H1 (cell line): ENCODE measurements around the gene ACHE. TPM values are rescaled to one million over a fixed set of nuclear protein-coding genes. Genes with fewer than 3 reads are reported as not detected.

Experiments used
- CTCF ChIA-PET: fragments of 300-600 bp; sonication (Branson Sonifier 250); formaldehyde crosslinking; loops from one replicate; lab custom pipeline; 2021; ENCODE audit not compliant: partially characterized antibody; lab: Charles Lee
- POLR2A ChIA-PET: fragments of 300-600 bp; sonication (Branson Sonifier 250); formaldehyde crosslinking; loops from one replicate; lab custom pipeline; 2021; ENCODE audit warnings: inconsistent platforms; ENCODE audit not compliant: partially characterized antibody; lab: Charles Lee
- DNase-seq, 2 experiments: peaks; one replicate each; pipeline versions ENCODE4 v3.0.0 to v3.0.0-alpha.2; 2010 to 2022; ENCODE audit warnings: low spot score in 2 of 2, low read depth in 1 of 2, mixed read lengths in 1 of 2
- FAIRE-seq: peaks from 2 replicates; lab custom pipeline; 2011; peaks lifted over from hg19 to GRCh38; lab: Jason Lieb, UNC
- H2AFZ ChIP-seq: 2 replicates; pipeline ENCODE4 v1.8.1; 2012; ENCODE audit warnings: low read length, inconsistent platforms
- H2AK5ac ChIP-seq: 2 replicates; pipeline ENCODE4 v1.6.1; 2013; ENCODE audit warnings: low read depth, low read length
- H2BK120ac ChIP-seq: replicated peaks from 2 replicates; pipeline ENCODE3; 2013; ENCODE audit warnings: low read depth, low read length, inconsistent platforms
- H2BK12ac ChIP-seq: 2 replicates; pipeline ENCODE4 v1.6.1; 2013; ENCODE audit warnings: low read depth, low read length
- H2BK15ac ChIP-seq: 2 replicates; pipeline ENCODE4 v1.6.1; 2013; ENCODE audit warnings: low read length
- H2BK20ac ChIP-seq: 2 replicates; pipeline ENCODE4 v1.6.1; 2013; ENCODE audit warnings: low read length
- H2BK5ac ChIP-seq: 2 replicates; pipeline ENCODE4 v1.6.1; 2013; ENCODE audit warnings: low read depth, low read length
- H3K14ac ChIP-seq: 2 replicates; pipeline ENCODE4 v1.6.1; 2013; ENCODE audit warnings: inconsistent platforms; ENCODE audit not compliant: insufficient read length
- H3K18ac ChIP-seq: 2 replicates; pipeline ENCODE4 v1.6.1; 2013; ENCODE audit warnings: low read length; ENCODE audit errors: extremely low read depth
- H3K23ac ChIP-seq: 2 replicates; pipeline ENCODE4 v1.6.1; 2013; ENCODE audit warnings: inconsistent platforms; ENCODE audit not compliant: insufficient read length
- H3K23me2 ChIP-seq: 2 replicates; pipeline ENCODE4 v1.6.1; 2013; ENCODE audit warnings: low read depth, low read length
- H3K27ac ChIP-seq: 2 replicates; pipeline ENCODE4 v1.6.1; 2011; ENCODE audit warnings: low read depth, low read length, inconsistent platforms
- H3K27me3 ChIP-seq, 4 experiments: replicated peaks in 1 of 4; 1 replicate in 1 of 4; 2 replicates in 3 of 4; pipeline versions ENCODE4 v1.6.1 to v1.8.1; 2011 to 2013; ENCODE audit warnings: low read length in 3 of 4, mild to moderate bottlenecking in 3 of 4, inconsistent platforms in 2 of 4, mixed read lengths in 2 of 4, moderate library complexity in 1 of 4; ENCODE audit not compliant: control insufficient read depth in 3 of 4, insufficient read depth in 3 of 4; ENCODE audit errors: extremely low read depth in 1 of 4
- H3K36me3 ChIP-seq, 4 experiments: 2 replicates each; pipeline versions ENCODE4 v1.6.1 to v1.8.1; 2011 to 2013; ENCODE audit warnings: mild to moderate bottlenecking in 4 of 4, low read length in 3 of 4, moderate library complexity in 2 of 4, control low read depth in 1 of 4, inconsistent platforms in 1 of 4; ENCODE audit not compliant: insufficient read depth in 4 of 4, control insufficient read depth in 2 of 4
- H3K4ac ChIP-seq: replicated peaks from 2 replicates; pipeline ENCODE3; 2013; ENCODE audit warnings: low read length, low read depth, mixed read lengths, inconsistent platforms; ENCODE audit not compliant: insufficient read length
- H3K4me1 ChIP-seq, 4 experiments: replicated peaks in 1 of 4; 1 replicate in 1 of 4; 2 replicates in 3 of 4; pipeline versions ENCODE4 v1.6.1 to v1.8.1; 2011 to 2013; ENCODE audit warnings: low read length in 3 of 4, inconsistent platforms in 2 of 4, mixed read lengths in 1 of 4; ENCODE audit not compliant: insufficient read depth in 4 of 4, control insufficient read depth in 3 of 4
- H3K4me2 ChIP-seq, 2 experiments: 2 replicates each; pipeline versions ENCODE4 v1.6.1 to v1.8.1; 2011 to 2013; ENCODE audit warnings: low read depth in 2 of 2, low read length in 2 of 2, control low read depth in 1 of 2, inconsistent platforms in 1 of 2, mild to moderate bottlenecking in 1 of 2; ENCODE audit not compliant: insufficient read depth in 1 of 2
- H3K4me3 ChIP-seq, 4 experiments: fragments of 200-600, 300-600 bp in 1 of 4; sonication (generic), shearing (Covaris generic), sonication (Bioruptor Twin) in 1 of 4; 2 replicates each; pipeline versions ENCODE4 v1.5.1 to v1.8.1; 2011 to 2016; ENCODE audit warnings: low read length in 4 of 4, low read depth in 3 of 4, control low read depth in 2 of 4, inconsistent platforms in 2 of 4, mild to moderate bottlenecking in 2 of 4, mixed read lengths in 1 of 4, moderate library complexity in 1 of 4; ENCODE audit not compliant: insufficient read depth in 2 of 4; ENCODE audit errors: extremely low read depth in 1 of 4
- H3K56ac ChIP-seq: replicated peaks from 2 replicates; pipeline ENCODE3; 2013; ENCODE audit warnings: low read depth, mild to moderate bottlenecking, mixed read lengths, low read length, inconsistent platforms; ENCODE audit not compliant: insufficient read length
- H3K79me1 ChIP-seq: 2 replicates; pipeline ENCODE4 v1.6.1; 2013; ENCODE audit warnings: low read depth, low read length, control low read depth
- H3K79me2 ChIP-seq, 2 experiments: 2 replicates each; pipeline versions ENCODE4 v1.6.1 to v1.8.1; 2012 to 2013; ENCODE audit warnings: low read length in 2 of 2, mild to moderate bottlenecking in 2 of 2, inconsistent platforms in 1 of 2; ENCODE audit not compliant: insufficient read depth in 2 of 2, control insufficient read depth in 1 of 2
- H3K9ac ChIP-seq, 4 experiments: replicated peaks in 1 of 4; 1 replicate in 1 of 4; 2 replicates in 3 of 4; pipeline versions ENCODE4 v1.6.1 to v1.8.1; 2011 to 2013; ENCODE audit warnings: low read depth in 3 of 4, low read length in 3 of 4, control low read depth in 2 of 4, mild to moderate bottlenecking in 2 of 4, moderate library complexity in 2 of 4, inconsistent platforms in 1 of 4; ENCODE audit errors: extremely low read depth in 1 of 4
- H3K9me3 ChIP-seq, 2 experiments: 2 replicates each; pipeline versions ENCODE4 v1.6.1 to v1.8.1; 2012 to 2013; ENCODE audit warnings: mild to moderate bottlenecking in 2 of 2, moderate library complexity in 2 of 2, control low read depth in 1 of 2, inconsistent platforms in 1 of 2, low read depth in 1 of 2, low read length in 1 of 2, mixed read lengths in 1 of 2; ENCODE audit not compliant: insufficient read depth in 2 of 2
- H4K20me1 ChIP-seq, 2 experiments: replicated peaks in 1 of 2; 2 replicates each; pipeline versions ENCODE3 to v1.8.1; 2011 to 2013; ENCODE audit warnings: inconsistent platforms in 2 of 2, low read length in 2 of 2, mild to moderate bottlenecking in 1 of 2; ENCODE audit not compliant: insufficient read depth in 2 of 2, control insufficient read depth in 1 of 2
- H4K5ac ChIP-seq: 2 replicates; pipeline ENCODE4 v1.6.1; 2013; ENCODE audit warnings: low read length, low read depth, mixed read lengths, inconsistent platforms; ENCODE audit not compliant: insufficient read length
- H4K8ac ChIP-seq: 2 replicates; pipeline ENCODE4 v1.8.0; 2013; ENCODE audit warnings: mild to moderate bottlenecking, moderate library complexity, low read length, inconsistent platforms; ENCODE audit not compliant: insufficient read depth; ENCODE audit errors: extremely low read depth
- H4K91ac ChIP-seq: replicated peaks from 2 replicates; pipeline ENCODE3; 2013; ENCODE audit warnings: low read length, mixed read lengths, inconsistent platforms; ENCODE audit not compliant: insufficient read length
- BACH1 ChIP-seq: IDR thresholded peaks from 2 replicates; pipeline ENCODE4 v1.6.1; 2012; ENCODE audit warnings: low read length, improper control_type of control experiment
- BCL11A ChIP-seq, 2 experiments: IDR thresholded peaks; one replicate each; pipeline ENCODE4 v1.6.1; 2011; ENCODE audit warnings: low read depth in 2 of 2, low read length in 2 of 2, mild to moderate bottlenecking in 2 of 2
- CEBPB ChIP-seq: IDR thresholded peaks from 2 replicates; pipeline ENCODE4 v1.6.1; 2012; ENCODE audit warnings: low read depth, low read length
- CREB1 ChIP-seq: IDR thresholded peaks from 2 replicates; pipeline ENCODE4 v1.6.1; 2012; ENCODE audit warnings: inconsistent platforms
- MAFK ChIP-seq: IDR thresholded peaks from 2 replicates; pipeline ENCODE4 v1.6.1; 2012; ENCODE audit warnings: low read depth, mild to moderate bottlenecking, improper control_type of control experiment, low read length
- SP1 ChIP-seq: IDR thresholded peaks from 2 replicates; pipeline ENCODE4 v1.6.1; 2011; ENCODE audit warnings: low read depth, low read length
- SP2 ChIP-seq: IDR thresholded peaks from 2 replicates; pipeline ENCODE4 v1.6.1; 2012; ENCODE audit warnings: mild to moderate bottlenecking, low read length, inconsistent platforms
- SP4 ChIP-seq: IDR thresholded peaks from 2 replicates; pipeline ENCODE4 v1.6.1; 2012; ENCODE audit warnings: low read length, inconsistent platforms
- WGBS, 2 experiments: shearing (Covaris generic) in 1 of 2; methylation state at CpG; one replicate each; pipeline versions ENCODE4 v1.1.6 to v1.1.7; 2013 to 2015; ENCODE audit warnings: low lambda C conversion rate in 2 of 2, mixed read lengths in 2 of 2, inconsistent platforms in 1 of 2, low coverage in 1 of 2, missing lambda C conversion rate in 1 of 2; ENCODE audit not compliant: insufficient replicate concordance in 2 of 2, insufficient coverage in 1 of 2, insufficient read length in 1 of 2; ENCODE audit errors: extremely low coverage in 1 of 2, missing lambda C conversion rate in 1 of 2; 5-methylcytosine and 5-hydroxymethylcytosine counted together
- polyA plus RNA-seq, 7 experiments: library from polyadenylated mRNA; depleted of rRNA in 3 of 7; stranded (reverse) in 5 of 7; unstranded in 2 of 7; fragments of >200 nt in 5 of 7; fragments of 200-250 nt in 2 of 7; gene quantifications; 1 replicate in 5 of 7; 2 replicates in 1 of 7; 4 replicates in 1 of 7; pipeline versions ENCODE4 v1.2.1 to v1.2.3, GENCODE V29; 2011 to 2013; ENCODE audit warnings: missing spikeins in 2 of 7, mixed read lengths in 2 of 7
- total RNA-seq: library from RNA; stranded (reverse); fragmentation: NEBNext Ultra II Directional; extraction: Animal tissue kit (Norgen Biotek cat#: 25700); gene quantifications from 2 replicates; pipeline ENCODE4 v1.2.1, GENCODE V29; 2021
- TF ChIP-seq, protein P1 (sequence below), 3 experiments: IDR thresholded peaks; 1 replicate in 2 of 3; 2 replicates in 1 of 3; pipeline versions ENCODE4 v1.5.1 to v1.6.1; 2011; ENCODE audit warnings: low read length in 3 of 3, mild to moderate bottlenecking in 3 of 3, inconsistent platforms in 2 of 3, low read depth in 1 of 3, moderate library complexity in 1 of 3; ENCODE audit not compliant: insufficient read depth in 1 of 3; ENCODE audit errors: control extremely low read depth in 1 of 3
- TF ChIP-seq, protein P2 (sequence below): IDR thresholded peaks from 2 replicates; pipeline ENCODE4 v1.6.1; 2011; ENCODE audit warnings: low read length, improper control_type of control experiment

ACHE gene
- total and polyA plus RNA-seq, 2 of the 8 experiments (the other 6 are each of a cell fraction or from before 2014, with no cell fraction given), result 1.4 to 4.3 TPM

DNA sequence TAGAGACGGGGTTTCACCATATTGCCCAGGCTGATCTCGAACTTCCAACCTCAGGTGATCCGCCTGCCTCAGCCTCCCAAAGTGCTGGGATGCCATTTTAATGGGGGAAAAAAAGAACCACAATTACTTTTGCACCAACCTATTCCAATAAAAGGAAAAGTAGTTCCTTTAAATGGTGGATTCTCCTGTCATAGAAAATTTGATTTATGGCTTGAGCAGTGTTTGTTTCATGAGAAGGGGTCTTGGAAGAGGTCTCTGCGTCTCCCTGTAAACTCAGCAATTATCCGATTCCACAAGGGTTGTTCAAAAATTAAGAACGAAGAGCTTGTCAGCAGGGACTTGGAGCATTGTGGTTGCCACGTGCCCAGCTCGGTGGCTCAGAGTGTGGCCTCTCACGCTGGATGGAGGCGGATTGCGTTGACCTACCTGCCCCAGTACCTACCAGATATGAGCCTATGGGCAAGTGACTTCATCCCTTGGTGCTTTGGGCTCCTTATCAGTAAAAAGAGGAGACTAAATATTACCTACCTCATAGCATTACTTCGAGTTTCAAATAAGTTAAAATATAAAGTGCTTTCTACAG is 31.3 kb downstream of the ACHE start:
- H3K23ac ChIP-seq, result no peak overlapping the region
- H2BK120ac ChIP-seq, result no peak overlapping the region
- no peak overlapping the region for H4K91ac ChIP-seq
- no peak overlapping the region for H3K9ac ChIP-seq
- no peak overlapping the region for H2AFZ ChIP-seq
- 88% methylated on average over 12 of the region's 12 CpGs; no CpG with 5 or more reads in 1 of the 2 experiments for WGBS, 2 experiments
- H3K9me3 ChIP-seq, result no peaks in the 10 kb centered on the region
- no peak overlapping the region for H3K14ac ChIP-seq
- DNase-seq (no peak), FAIRE-seq (no peak)
- H3K27me3 ChIP-seq, result no peaks in the 10 kb centered on the region
- no peak overlapping the region for H3K4me3 ChIP-seq
- peaks cover 5% of the 10 kb centered on the region for H3K79me1 ChIP-seq
- peaks cover 0 to 4% of the 10 kb centered on the region in 2 experiments for H4K20me1 ChIP-seq
- ChIA-PET POLR2A (interaction anchor here (0.6 to 2.1 kb wide), 5 partner anchors 10 to 61 kb away, joined by 3 to 5 read pairs (median 3); partner anchors contain the start of gene SRRT), CTCF (interaction anchor here (0.5 to 4.5 kb wide), 7 partner anchors 8 to 818 kb away, joined by 3 to 25 read pairs (median 4); partner anchors contain the start of genes SLC12A9 and SRRT)
- H3K4me1 ChIP-seq, result peaks cover 2 to 16% (median 11%) of the 10 kb centered on the region in 4 experiments
- no peak overlapping the region for H2BK20ac ChIP-seq
- no peak overlapping the region for H2BK12ac ChIP-seq
- no peak overlapping the region for H3K27ac ChIP-seq
- H4K5ac ChIP-seq, result no peak overlapping the region
- peaks cover 6 to 25% (median 11%) of the 10 kb centered on the region in 4 experiments; a peak in 7 of 8 replicates for H3K36me3 ChIP-seq
- peaks cover 0 to 18% of the 10 kb centered on the region in 2 experiments; a peak in 3 of 4 replicates for H3K79me2 ChIP-seq
- no peak overlapping the region for H2BK5ac ChIP-seq
- H2AK5ac ChIP-seq, result no peak overlapping the region
- no peak overlapping the region for H4K8ac ChIP-seq
- no peak overlapping the region for H3K18ac ChIP-seq
- no peak overlapping the region for H2BK15ac ChIP-seq
- H3K4me2 ChIP-seq, result no peak overlapping the region
- H3K56ac ChIP-seq, result no peak overlapping the region
- peaks cover 6% of the 10 kb centered on the region; the same call in 1 of the 2 replicates for H3K23me2 ChIP-seq
- H3K4ac ChIP-seq, result no peak overlapping the region
- TF ChIP-seq MAFK, result no peak
- no peak for TF ChIP-seq SP1
- TF ChIP-seq BACH1, result no peak
- TF ChIP-seq CEBPB, result no peak
- TF ChIP-seq, protein P1, sequence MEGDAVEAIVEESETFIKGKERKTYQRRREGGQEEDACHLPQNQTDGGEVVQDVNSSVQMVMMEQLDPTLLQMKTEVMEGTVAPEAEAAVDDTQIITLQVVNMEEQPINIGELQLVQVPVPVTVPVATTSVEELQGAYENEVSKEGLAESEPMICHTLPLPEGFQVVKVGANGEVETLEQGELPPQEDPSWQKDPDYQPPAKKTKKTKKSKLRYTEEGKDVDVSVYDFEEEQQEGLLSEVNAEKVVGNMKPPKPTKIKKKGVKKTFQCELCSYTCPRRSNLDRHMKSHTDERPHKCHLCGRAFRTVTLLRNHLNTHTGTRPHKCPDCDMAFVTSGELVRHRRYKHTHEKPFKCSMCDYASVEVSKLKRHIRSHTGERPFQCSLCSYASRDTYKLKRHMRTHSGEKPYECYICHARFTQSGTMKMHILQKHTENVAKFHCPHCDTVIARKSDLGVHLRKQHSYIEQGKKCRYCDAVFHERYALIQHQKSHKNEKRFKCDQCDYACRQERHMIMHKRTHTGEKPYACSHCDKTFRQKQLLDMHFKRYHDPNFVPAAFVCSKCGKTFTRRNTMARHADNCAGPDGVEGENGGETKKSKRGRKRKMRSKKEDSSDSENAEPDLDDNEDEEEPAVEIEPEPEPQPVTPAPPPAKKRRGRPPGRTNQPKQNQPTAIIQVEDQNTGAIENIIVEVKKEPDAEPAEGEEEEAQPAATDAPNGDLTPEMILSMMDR (IDR thresholded peaks at IDR 0.05; ENCODE audit: control extremely low read depth in 1 of 3, insufficient read depth in 1 of 3, low read depth in 1 of 3, low read length in 3 of 3), result no peak
- no peak for TF ChIP-seq BCL11A (IDR thresholded peaks at IDR 0.05; ENCODE audit: low read depth in 2 of 2, low read length in 2 of 2)
- TF ChIP-seq SP4, result no peak
- TF ChIP-seq SP2, result no peak
- TF ChIP-seq CREB1, result no peak
- TF ChIP-seq, protein P2, sequence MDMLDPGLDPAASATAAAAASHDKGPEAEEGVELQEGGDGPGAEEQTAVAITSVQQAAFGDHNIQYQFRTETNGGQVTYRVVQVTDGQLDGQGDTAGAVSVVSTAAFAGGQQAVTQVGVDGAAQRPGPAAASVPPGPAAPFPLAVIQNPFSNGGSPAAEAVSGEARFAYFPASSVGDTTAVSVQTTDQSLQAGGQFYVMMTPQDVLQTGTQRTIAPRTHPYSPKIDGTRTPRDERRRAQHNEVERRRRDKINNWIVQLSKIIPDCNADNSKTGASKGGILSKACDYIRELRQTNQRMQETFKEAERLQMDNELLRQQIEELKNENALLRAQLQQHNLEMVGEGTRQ, result no peak
